Non-pigmented ciliary epithelial cell (primary cell): ENCODE results near the gene PCDH20.
"Not testable (repeated sequence)": the region's sequence is repeated elsewhere in the genome, so short reads cannot be mapped to it uniquely, and the experiment has no call there.

ENCODE experiments used
- DNase-seq: peaks from one replicate; pipeline ENCODE4 v3.0.0-alpha.2; 2010; ENCODE audit warnings: low read depth

Gene PCDH20, protein sequence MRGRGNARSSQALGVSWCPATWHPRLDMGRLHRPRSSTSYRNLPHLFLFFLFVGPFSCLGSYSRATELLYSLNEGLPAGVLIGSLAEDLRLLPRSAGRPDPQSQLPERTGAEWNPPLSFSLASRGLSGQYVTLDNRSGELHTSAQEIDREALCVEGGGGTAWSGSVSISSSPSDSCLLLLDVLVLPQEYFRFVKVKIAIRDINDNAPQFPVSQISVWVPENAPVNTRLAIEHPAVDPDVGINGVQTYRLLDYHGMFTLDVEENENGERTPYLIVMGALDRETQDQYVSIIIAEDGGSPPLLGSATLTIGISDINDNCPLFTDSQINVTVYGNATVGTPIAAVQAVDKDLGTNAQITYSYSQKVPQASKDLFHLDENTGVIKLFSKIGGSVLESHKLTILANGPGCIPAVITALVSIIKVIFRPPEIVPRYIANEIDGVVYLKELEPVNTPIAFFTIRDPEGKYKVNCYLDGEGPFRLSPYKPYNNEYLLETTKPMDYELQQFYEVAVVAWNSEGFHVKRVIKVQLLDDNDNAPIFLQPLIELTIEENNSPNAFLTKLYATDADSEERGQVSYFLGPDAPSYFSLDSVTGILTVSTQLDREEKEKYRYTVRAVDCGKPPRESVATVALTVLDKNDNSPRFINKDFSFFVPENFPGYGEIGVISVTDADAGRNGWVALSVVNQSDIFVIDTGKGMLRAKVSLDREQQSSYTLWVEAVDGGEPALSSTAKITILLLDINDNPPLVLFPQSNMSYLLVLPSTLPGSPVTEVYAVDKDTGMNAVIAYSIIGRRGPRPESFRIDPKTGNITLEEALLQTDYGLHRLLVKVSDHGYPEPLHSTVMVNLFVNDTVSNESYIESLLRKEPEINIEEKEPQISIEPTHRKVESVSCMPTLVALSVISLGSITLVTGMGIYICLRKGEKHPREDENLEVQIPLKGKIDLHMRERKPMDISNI

GRCh38 chr13:61415749-61416148, at the start of gene PCDH20:
Gene PCDH20 (minus strand): TSS chr13:61415849. CDS start chr13:61415158, 691 bp downstream.
- DNase-seq = no peak

- no peak for DNase-seq
Observed at GRCh38 chr13:61463024-61463423, 47.4 kb upstream of the PCDH20 start.

DNA sequence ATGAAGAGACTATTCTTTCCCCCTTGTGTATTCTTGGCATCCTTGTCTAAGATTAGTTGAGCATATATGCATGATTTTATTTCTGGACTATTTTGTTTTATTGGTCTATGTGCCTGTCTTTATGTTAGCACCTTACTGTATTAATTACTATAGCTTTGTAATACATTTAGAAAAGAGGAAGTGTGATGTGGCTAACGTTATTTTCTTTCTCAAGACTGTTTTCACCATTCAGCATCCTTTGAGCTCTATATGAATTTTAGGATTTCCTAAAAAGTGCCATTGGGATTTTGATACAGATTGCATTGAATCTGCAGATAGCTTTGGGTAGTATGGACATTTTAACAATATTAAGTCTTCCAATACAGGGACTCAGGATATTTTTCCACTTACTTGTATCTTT, 37.5 kb upstream of the PCDH20 start:
- DNase-seq = no peak

DNA sequence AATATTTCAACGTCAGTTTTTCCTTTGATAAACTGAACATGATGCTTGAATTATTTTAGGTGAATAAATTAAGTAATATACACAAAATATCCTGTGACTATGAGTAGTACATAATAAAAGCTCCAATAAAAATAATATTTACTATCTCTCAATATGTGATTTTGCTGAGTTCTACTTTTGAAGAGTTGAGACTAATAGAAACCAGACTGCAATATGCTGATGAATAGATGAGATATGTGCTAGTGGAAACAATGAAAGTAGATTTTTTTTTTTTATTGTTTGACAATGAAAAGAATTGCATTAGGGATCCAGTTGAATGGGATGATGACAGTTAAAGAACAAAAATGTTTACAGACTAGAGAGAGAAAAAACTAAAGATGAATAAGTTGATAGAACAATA, 16.4 kb upstream of the PCDH20 start:
- no peak for DNase-seq

DNA sequence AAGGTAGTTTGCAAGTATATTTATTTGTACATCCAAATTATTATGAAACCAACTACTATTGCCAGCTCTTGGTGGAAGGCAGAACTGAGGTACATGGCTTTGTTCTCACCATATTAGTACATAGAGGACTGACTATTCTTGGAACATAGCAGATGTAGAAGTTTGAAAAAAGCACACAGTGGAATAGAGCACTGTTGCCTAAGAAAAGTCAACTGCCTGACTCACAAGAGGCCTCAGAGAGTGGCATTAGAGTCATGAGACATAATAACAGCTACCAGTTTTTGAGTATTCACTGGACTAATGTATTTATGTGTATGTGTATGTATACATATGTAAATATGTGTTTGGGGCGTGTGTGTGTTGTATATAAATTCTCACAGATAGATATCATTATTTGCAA, 8.3 kb upstream of the PCDH20 start:
- no peak for DNase-seq

DNA sequence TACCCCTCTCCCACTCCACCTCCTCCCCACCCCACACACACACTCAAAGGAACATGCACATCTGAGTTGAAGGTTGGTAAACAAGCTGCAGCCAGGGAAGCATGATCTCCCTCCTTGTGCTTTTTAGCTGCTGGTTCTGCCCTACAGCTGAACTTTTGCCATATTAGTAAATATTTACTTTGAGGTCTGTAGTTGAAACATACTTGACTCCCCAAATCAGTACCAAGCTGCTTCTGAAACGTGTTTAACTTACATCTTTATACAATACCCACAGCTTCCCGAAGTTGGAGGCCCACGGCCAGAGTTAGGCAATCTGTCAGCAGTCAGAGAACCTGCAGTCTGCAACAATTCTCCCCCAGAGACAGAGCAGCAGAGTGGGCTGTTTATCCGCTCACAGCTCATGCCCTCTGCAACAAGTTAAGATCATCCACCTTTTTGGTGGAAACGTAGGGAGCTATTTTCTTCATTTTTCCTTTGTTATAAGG, 1.5 kb upstream of the PCDH20 start:
- DNase-seq = no peak

DNA sequence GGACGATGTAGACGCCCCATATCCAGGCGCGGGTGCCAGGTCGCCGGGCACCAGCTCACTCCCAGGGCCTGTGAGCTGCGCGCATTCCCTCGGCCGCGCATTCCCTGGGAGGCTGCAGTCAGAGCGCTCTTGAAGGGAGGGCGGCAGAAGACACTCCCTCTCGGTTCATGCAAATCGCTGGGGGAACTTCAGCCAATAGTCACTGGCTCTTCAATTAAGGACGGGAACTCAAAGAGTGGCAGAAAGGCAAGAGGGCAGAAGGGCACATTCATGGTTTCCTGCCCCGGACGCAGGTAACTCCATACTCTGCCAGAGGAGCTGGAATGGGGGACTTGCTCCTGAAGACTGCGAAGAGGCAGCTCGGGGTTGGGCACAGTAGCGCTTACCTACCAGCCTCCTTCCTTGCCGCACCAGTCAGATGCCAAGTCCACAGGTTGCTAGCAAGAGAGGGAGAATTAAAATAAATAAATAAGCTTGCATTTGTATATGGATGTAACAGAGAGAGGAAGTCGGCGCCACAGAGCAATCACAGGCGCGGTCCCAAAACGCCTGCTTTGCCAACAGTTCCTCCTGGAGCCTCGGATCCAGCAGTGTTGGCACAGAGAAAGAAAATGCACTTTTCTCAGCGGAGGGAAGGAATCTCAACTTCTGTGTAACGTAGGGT, 459 bp downstream of the PCDH20 start:
- no peak for DNase-seq

- no peak for DNase-seq
Observed at GRCh38 chr13:61414686-61415057, 977 bp downstream of the PCDH20 start.

GRCh38 chr13:61413572-61414535, 1.8 kb downstream of the PCDH20 start:
- no peak for DNase-seq

DNA sequence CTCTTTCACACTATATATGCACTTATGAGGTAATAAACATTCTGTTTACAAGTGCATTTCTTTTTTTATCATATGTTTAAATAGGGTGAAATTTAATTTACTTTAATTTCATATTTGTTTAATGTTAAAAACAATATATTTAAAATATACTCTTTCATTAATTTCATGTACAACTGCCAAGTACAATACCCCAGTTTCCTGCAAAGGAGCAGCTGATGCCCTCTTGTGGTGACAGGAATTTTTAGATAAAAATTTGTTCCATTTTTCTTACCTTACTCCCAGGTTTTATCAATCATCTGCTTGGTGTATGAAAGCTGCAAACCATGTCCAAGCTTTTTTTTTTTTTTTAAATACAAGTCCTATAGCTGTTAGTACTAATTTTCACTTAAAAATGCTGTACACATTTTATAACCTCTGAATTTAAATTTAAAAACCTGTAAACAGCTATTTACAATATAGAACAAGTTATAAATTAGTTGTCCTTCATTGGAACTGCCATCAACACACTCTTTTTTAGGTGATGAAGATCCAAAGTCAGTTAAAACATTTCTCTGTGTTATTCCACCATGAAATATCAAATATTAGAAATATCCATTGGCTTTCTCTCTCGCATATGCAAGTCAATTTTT, 4.9 kb downstream of the PCDH20 start:
- DNase-seq = no peak

DNA sequence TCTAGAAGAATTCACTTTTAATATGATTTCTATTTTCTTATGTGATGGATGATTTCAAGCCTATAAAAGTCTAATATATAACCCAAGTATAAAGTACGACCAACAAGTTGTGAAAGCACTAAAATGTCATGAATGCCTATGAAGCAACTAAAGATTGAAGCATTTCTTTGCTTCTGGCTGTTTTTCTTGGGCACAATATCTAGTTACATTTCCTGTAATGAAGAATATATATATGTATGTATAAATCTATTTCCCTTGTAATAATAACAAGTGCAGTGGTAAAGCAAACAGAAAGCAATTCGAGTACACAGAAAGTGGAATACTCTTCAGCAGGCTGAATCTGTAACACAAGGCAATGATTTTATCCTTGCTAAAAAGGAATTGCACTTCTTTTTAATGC, 5.4 kb downstream of the PCDH20 start:
- no peak for DNase-seq

DNA sequence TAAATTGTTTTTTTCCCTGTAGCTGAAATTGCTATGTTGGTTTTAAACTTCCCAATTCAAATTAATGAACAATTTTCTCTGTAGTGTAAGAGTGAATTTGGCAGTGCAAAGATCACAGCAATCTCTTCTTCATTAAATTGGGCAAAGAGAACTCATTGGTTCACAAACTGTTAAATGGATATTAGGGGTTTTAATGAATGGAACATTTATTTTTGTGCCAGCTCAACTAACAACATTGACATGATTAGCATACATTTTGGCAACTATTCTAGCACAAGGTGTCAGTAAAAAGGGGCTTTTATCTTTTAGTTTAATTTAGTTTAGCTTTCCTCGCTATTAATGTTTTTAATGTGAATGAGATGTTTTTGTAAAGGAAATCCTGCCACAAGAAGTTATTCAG, 7.1 kb downstream of the PCDH20 start:
- DNase-seq = no peak

- no peak for DNase-seq
Observed at GRCh38 chr13:61406275-61406674, 9.4 kb downstream of the PCDH20 start.

DNA sequence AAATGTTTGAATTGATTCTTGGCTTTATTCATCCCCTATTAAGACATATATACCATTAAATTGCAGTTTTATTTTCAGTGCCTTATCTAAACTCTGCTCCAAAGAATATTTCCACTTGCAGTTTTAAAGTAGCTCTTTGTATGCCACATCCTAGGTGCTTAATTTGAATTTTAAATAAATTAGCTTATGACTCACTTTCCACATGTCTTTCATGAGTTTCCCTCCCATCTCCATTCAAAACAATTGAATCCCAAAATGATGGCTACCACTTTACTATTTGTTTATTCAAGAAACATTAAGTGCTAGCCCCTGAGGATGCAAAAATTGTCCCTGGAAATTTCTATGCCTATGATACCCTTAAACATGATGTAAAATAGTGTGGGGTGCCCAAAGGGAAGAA, 19.5 kb downstream of the PCDH20 start:
- DNase-seq = no peak

GRCh38 chr13:61391426-61391825, 24.2 kb downstream of the PCDH20 start:
- no peak for DNase-seq

GRCh38 chr13:61387694-61388093, 28.0 kb downstream of the PCDH20 start:
- no peak for DNase-seq

GRCh38 chr13:61383111-61383510, 32.5 kb downstream of the PCDH20 start:
- DNase-seq = no peak

DNA sequence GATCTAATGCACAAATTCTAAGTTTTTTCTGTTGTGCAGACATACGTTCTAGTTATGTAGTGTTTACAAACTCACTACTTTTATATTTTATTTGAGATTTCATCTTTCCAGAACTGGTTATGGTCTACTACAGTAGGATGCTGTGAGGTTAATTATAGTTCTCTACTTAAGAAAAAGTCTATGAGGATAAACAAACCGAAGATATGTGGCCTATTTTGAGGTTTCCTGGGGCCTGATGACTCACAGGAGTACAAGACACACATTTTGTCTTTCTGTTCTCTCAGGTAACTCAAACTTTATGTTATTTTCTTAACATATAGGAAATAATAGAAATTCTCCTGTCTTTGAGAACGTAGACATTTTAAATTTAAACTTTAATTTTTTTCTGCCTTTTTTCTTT, 45.1 kb downstream of the PCDH20 start:
- no peak for DNase-seq

DNA sequence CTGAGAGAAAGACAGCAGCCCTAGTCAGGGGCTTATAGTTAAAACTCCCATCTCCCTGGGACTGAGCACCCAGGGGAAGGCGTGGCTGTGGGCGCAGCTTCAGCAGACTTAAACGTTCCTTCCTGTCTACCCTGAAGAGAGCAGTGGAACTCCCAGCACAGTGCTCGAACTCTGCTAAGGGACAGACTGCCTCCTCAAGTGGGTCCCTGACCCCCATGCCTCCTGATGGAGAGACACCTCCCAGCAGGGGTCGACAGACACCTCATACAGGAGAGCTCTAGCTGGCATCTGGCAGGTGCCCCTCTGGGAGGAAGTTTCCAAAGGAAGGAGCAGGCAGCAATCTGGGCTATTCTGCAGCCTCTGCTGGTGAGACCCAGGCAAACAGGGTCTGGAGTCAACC, 51.0 kb downstream of the PCDH20 start:
- not testable (repeated sequence) for DNase-seq

GRCh38 chr13:61362522-61362921, 53.1 kb downstream of the PCDH20 start:
- no peak for DNase-seq
